ENCODE measurements around the gene CLDN24.
A peak's percentile ranks its signal among the peaks of the same experiment; 100 is the strongest.

CLDN24 gene

DNA sequence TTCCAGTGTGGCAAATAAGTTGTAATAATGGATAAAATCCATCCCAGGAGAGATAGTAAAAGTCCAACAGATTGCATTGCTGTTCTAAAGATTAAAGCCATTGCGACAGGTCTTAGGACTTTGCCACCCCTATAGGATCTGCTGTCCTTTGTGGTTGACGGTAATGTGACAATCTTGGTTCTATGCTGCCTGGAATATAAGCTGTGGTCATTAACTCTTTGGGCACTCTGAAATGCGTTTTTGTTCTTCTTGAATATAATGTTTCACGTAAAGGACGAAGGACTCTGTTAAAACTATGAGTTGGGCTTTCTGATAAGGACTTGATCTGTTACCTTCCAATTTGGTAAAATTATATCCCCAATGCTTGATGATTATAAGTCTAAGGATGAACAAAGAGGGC, at the start of gene CLDN24:
Gene CLDN24, minus strand, starts transcription at position 101 of the 400 bp plus-strand sequence. Its CDS starts 0 bp downstream, at position 101.
- no peak for DNase-seq (ENCODE audit: low read depth in 2 of 2)

DNA sequence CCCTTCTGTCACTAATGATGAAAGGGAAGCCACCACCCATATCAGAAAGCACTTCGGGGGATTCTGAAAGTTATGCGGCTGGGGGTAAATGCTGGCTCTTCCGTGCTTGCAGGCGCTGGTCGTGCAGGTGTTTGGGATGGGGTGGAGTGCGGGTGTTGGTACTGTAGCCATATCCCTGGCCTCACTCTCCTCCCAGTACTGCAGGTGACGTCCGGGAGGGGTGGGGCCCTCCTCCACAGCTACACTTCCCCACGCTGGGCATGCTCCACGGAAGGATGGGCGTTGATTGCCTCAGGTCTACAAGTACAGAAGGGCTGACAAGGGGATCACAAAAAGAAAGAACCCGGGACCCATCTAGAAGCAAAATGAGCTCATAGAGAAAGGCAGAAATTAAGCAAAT, 48.6 kb upstream of the CLDN24 start:
- DNase-seq (ENCODE audit: low read depth in 2 of 2), result no peak

DNA sequence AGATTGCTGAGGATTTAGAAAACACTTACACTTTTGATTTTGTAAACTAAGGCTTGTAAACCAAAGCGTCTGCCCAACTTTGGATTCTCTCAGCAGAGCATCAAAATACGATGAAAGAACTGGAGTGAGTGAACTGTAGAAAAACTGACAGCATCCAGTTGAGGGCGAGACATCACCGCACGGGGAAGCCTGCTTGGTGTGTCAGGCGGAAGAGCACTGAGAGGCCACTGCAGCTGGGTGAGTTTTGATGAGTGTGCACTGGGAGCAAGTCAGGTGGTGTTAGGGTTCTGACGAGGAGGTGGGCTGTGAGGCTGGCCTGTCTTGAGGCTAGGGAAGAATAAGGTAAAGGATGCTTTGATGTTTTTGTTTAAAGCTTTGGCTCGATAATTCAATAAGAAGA, 46.8 kb upstream of the CLDN24 start:
- no peak for DNase-seq (ENCODE audit: low read depth in 2 of 2)

- DNase-seq (ENCODE audit: low read depth in 2 of 2), result no peak
These were observed 44.1 kb upstream of the CLDN24 start for GRCh38 chr4:183366206-183366835.

GRCh38 chr4:183364025-183364424, 41.8 kb upstream of the CLDN24 start:
- DNase-seq (ENCODE audit: low read depth in 2 of 2), result no peak

GRCh38 chr4:183362916-183363542, 40.8 kb upstream of the CLDN24 start:
- no peak for DNase-seq (ENCODE audit: low read depth in 2 of 2)

GRCh38 chr4:183362036-183362435, 39.8 kb upstream of the CLDN24 start:
- no peak for DNase-seq (ENCODE audit: low read depth in 2 of 2)

- DNase-seq (ENCODE audit: low read depth in 2 of 2), result no peak
These were observed 38.1 kb upstream of the CLDN24 start for GRCh38 chr4:183360161-183360919.

DNA sequence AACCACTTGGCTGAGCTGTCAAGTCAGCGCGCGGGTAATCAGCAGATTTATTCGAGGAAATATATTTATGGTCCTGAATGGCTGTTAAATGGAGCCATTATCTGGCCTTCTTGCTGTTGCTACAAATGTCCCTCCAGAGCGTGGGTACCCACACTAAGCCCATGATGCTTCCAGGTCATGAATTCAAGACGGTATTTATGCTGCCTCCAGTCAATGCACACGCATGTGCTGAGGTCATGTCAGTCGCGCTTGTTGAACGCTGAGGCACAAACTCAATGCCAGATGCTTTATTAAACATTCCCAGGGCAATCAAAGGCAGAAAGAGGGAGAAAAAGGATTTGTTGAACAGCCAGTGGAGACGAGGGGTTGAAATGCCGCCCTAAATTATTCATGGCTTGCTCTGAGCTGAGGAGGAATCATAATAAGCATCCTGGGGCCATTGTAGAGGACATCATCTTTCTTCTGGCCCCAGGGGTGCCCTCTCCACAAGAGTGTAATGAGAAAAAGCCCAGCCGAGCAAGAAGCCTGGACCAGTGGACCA, 36.1 kb upstream of the CLDN24 start:
- no peak for DNase-seq (ENCODE audit: low read depth in 2 of 2)

DNA sequence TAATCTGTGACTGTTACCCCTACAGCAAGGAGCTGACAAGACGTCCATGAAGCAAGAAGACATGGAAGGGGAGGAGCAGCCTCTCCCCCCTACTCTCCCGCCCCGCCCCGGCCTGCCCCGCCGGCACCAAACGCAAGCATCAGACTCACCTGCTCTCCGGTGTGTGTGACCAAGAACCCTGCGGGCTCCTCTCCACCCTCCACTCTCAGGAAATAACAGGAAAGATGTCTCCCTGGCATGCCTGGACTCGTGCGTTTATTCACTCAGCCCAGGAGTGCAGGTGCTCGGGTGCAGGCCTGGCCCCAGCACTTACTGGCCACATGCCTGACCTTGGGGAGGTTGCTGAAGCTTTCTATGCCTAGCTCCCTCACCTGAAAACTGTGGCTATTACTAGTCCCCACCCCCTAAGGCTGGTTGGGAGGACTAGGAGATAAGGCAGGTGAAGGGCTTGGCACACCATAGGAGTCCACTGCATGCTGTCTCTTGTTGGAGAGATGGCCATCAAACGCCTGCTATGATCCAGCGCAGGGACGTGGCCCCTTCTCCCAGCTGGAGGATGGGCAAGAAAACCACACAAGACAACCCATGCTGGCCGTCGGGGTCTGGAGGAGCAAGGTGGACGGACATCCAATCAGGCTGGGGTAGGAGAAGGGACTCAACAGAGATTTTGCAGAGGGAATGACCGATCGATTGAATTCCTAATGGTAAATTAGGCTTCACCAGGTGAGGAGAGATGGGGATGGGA, 34.9 kb upstream of the CLDN24 start:
- DNase-seq (ENCODE audit: low read depth in 2 of 2), result no peak

GRCh38 chr4:183356173-183356830, 34.1 kb upstream of the CLDN24 start:
- DNase-seq (ENCODE audit: low read depth in 2 of 2), result no peak

DNA sequence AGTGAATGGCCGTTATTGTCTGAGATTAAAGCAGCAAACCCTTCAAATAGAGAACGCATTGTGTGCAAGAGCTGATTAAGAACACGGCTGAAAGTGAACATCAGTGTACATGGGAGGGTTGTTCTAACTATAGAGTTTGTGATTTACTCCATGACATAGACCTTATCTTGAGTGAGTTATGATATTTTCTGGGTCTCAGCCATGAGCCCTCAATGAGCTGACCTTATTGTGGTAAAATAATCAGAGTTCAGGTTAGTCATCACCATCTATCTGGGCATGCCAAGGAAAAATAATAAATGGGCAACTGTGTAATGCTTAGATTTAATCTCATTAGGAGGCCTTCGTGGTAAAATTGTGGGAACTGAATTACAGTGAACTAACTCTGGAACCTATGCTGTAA, 33.2 kb upstream of the CLDN24 start:
- no peak for DNase-seq (ENCODE audit: low read depth in 2 of 2)

DNA sequence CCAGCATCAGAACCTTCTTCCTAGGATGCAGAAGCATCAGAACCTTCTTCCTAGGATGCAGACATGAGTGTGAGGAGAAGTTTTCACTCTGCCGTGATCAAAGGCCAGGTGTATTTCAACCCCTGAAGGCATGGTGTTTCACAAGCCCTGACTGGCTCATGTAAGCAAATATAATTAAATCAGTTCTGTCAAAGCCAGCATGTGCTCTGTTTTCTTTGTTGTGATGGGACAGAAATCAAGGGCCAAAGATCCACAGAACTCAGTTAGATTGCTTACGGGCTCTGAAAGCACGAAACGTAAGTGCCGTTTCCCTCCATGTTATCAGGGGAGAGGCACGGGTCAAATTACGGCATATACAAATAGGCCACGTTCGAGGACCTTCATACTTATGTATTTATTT, 32.0 kb upstream of the CLDN24 start:
- DNase-seq (ENCODE audit: low read depth in 2 of 2), result no peak

DNA sequence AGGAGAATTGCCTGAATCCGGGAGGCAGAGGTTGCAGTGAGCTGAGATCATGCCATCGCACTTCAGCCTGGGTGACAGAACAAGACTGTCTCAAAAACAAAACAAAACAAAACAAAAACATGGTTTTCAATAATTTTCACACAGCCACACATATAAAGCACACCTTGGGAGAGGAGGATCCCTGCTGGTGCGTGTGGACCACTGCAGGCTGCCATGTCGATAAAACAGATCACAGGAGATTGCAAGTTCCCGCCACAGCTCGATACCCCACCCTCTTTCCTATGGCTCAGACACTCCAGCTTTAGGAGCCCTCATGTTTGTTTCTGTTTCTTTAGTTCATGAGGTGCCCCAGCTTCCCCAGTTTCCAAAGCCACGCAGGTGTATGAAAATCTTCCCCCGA, 31.3 kb upstream of the CLDN24 start:
- DNase-seq (ENCODE audit: low read depth in 2 of 2), result no peak

DNA sequence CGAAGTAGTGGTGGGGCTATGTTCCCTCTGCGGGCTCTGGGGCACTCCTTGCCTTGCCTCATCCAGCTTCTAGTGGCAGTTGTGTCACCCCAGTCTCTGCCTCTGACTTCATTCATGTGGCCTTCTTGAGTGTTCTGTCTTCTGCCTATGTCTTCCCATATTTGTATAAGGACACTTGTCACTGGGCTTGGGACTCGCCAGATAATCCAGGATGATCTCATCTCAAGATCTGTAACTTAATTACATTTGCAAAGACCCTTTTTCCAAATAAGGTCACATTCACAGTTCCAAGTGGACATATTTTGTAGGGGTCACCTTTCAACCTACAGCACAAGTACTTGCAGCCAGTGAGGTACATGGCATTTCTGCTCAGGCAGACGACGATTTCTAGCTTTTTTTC, 30.3 kb upstream of the CLDN24 start:
- no peak for DNase-seq (ENCODE audit: low read depth in 2 of 2)

DNA sequence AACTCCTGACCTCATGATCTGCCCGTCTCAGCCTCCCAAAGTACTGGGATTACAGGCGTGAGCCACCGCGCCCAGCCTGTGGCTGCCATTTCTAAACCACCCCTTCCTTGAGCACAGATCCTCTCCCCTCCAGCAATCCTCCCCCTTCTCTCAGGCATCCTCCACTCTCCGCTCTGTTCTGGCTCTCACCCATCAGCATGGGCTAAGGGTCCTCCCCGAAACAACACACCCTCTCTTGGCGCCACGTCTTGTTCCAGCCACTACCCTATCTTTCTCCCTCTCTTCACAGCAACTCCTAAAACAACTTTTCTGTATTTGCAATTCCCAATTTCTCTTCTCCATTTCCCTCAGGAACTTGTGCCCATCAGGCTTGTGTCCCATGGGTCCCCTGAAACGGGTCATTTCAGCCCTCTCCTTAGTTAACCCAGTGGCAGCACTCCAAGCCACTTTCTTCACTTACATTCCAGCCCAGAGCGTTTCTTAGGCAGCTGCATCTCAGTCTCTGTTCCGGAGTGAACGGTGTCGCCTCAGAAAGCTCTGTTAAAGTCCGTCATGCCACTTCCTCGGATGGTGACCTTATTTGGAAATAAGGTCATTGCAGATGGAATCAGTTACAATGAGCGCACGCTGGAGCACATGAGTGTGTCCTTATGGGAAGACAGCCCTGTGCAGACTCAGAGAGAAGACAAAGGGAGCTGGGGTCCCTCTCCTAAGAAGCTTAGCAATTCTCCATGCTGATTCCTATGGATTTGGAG, 28.3 kb upstream of the CLDN24 start:
- no peak for DNase-seq (ENCODE audit: low read depth in 2 of 2)

DNA sequence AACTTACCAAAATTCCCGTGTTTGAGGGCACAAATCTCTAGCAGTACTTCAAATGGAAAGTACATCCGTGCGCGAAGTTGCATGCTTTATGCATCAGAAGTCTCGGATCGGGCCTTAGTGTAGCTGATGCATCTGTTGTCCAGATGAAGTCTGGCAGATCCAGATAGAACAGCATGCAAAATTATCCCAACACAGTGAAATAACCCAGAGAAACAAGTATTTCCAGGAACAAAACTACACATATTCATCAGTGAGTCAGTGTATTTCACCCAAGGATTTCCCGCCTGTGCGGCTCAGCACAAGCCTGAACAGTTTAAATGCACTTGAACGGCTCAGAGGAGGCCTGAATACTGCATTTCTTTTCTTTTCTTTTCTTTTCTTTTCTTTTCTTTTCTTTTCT, 27.4 kb upstream of the CLDN24 start:
- DNase-seq (ENCODE audit: low read depth in 2 of 2), result no peak

DNA sequence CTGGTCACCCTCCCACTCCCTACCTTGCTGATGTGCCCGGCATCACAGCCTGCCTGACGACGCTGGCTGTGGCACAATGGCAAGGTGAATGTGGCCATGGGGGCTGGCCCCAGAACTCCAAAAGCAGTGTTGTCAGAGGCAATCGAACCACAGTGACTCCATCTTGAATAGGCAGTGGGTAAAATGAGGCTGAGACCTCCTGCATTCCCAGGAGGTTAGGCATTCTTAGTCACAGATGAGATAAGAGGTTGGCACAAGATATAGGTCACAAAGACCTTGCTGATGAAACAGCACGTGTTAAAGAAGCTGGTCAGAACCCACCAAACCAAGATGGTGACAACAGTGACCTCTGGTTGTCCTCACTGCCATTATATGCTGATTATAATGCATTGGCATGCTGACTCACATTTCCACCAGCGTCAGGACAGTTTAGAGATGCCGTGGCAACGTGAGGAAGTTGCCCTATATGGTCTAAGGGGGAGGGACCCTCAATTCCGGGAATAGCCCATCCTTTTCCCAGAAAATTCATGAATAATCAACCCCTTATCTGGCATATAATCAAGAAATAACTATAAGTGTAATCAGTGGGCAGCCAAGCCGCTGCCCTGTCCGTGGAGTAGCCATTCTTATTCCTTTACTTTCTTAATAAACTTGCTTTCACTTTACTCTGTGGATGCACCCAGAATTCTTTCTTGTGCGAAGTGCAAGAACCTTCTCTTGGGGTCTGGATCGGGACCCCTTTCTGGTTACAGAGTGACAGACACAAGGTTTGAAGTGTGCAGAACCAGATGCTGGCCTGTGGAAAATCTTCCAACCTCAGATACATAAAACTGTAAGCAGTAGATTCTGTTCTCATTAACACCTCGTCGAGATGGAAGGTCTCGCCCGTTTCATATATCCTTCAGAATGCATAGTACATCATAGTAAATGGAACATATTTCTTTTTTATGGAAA, 26.8 kb upstream of the CLDN24 start:
- peak; percentile 39 to 40 for DNase-seq (ENCODE audit: low read depth in 2 of 2)

DNA sequence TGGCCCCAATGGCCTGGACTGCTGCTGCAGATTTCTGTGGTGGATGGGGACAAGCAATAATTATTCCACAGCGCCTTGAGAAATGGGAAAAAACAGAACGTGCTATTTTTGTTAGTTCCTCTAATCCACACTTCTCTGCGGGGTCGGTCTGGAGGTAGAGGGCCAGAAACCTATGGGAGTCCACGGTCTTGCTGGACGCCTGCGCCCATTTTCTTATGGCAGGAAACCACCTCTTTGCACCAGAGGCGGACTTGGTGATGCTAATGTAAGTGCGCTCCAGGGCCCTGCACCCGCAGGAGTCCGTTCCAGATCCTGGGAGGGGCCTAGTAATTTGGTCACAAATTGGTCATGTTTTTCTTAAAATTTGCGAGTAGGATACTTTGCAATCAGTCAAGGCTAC, 25.9 kb upstream of the CLDN24 start:
- DNase-seq (ENCODE audit: low read depth in 2 of 2), result no peak

DNA sequence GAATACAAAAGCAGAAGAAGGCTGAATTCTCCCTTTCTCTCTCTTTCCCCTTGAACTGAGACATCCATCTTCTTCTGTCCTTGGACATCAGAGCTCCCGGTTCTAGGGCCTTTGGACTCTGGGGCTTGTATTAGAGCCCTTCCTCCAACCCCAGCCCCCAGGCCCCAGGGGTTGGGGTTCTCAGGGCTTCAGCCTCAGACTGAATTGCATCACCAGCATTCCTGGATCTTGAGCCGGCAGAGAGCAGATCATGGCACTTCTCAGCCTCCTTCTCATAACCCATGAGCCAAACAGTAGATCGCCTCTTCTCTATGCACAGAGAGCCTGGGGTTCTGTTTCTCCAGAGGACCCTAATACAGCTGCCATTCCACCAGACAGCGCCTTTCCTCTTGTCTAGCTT, 25.3 kb upstream of the CLDN24 start:
- DNase-seq (ENCODE audit: low read depth in 2 of 2), result no peak
